GM23338 (cell line): ENCODE results near the gene AFAP1L2. TPM values are rescaled to one million over a fixed set of nuclear protein-coding genes. Genes with fewer than 3 reads are reported as not detected.

Experiments
- ATAC-seq: fragments of 200-7000 bp; cut with Tn5 transposase; 3 replicates; pipeline ENCODE4 v1.9.1; 2020
- DNase-seq: peaks from one replicate; pipeline ENCODE4 v3.0.0-alpha.2; 2015; ENCODE audit warnings: low spot score
- H2AFZ ChIP-seq: fragments of 200-600 bp; sonication (generic); 2 replicates; pipeline ENCODE4 v1.8.0; 2016; ENCODE audit warnings: antibody characterized with exemption, mild to moderate bottlenecking, moderate library complexity
- H3F3A ChIP-seq: fragments of 200-600 bp; sonication (generic); replicated peaks from 2 replicates; pipeline ENCODE4 v1.8.0; 2017; ENCODE audit warnings: antibody characterized with exemption, mixed run types, low read depth
- H3K27ac ChIP-seq: fragments of 200-600 bp; sonication (generic); 2 replicates; pipeline ENCODE4 v1.6.1; 2016; ENCODE audit warnings: low read depth
- H3K27me3 ChIP-seq: fragments of 200-600 bp; sonication (generic); 2 replicates; pipeline ENCODE4 v1.8.0; 2016; ENCODE audit warnings: mild to moderate bottlenecking, mixed run types, moderate library complexity; ENCODE audit not compliant: insufficient read depth
- H3K36me3 ChIP-seq: fragments of 200-600 bp; sonication (generic); 2 replicates; pipeline ENCODE4 v1.8.0; 2016; ENCODE audit warnings: mild to moderate bottlenecking; ENCODE audit not compliant: insufficient read depth
- H3K4me1 ChIP-seq: fragments of 200-600 bp; sonication (generic); 2 replicates; pipeline ENCODE4 v1.8.0; 2016; ENCODE audit warnings: mild to moderate bottlenecking, moderate library complexity; ENCODE audit not compliant: insufficient read depth
- H3K4me2 ChIP-seq: fragments of 200-600 bp; sonication (generic); 2 replicates; pipeline ENCODE4 v1.7.1; 2017; ENCODE audit warnings: mixed run types
- H3K4me3 ChIP-seq: fragments of 200-600 bp; sonication (generic); 2 replicates; pipeline ENCODE4 v1.6.1; 2016; ENCODE audit warnings: mixed run types
- H3K79me2 ChIP-seq: fragments of 200-600 bp; sonication (generic); replicated peaks from 2 replicates; pipeline ENCODE4 v1.8.0; 2017; ENCODE audit warnings: mild to moderate bottlenecking; ENCODE audit not compliant: insufficient read depth
- H3K9me2 ChIP-seq: fragments of 200-600 bp; sonication (generic); 2 replicates; pipeline ENCODE4 v1.8.0; 2017; ENCODE audit not compliant: insufficient read depth
- H4K20me1 ChIP-seq: fragments of 200-600 bp; sonication (generic); replicated peaks from 2 replicates; pipeline ENCODE4 v1.8.0; 2017; ENCODE audit warnings: mild to moderate bottlenecking; ENCODE audit not compliant: insufficient read depth
- H3K27ac Mint-ChIP-seq: 2 replicates; pipeline ENCODE4 v1.8.0; 2020; ENCODE audit warnings: inconsistent platforms, mild to moderate bottlenecking, moderate library complexity, mixed read lengths
- H3K27me3 Mint-ChIP-seq: 3 replicates; pipeline ENCODE4 v1.8.0; 2022; ENCODE audit warnings: low read depth, mild to moderate bottlenecking, moderate library complexity, mixed read lengths, inconsistent platforms; ENCODE audit not compliant: insufficient read depth, poor library complexity
- H3K36me3 Mint-ChIP-seq: 3 replicates; pipeline ENCODE4 v1.8.0; 2021; ENCODE audit warnings: low read depth, mild to moderate bottlenecking, inconsistent platforms, moderate library complexity, mixed read lengths
- H3K4me1 Mint-ChIP-seq: 3 replicates; pipeline ENCODE4 v1.8.0; 2020; ENCODE audit warnings: mild to moderate bottlenecking, inconsistent platforms, mixed read lengths
- H3K4me3 Mint-ChIP-seq: 3 replicates; pipeline ENCODE4 v1.8.0; 2021; ENCODE audit warnings: moderate library complexity, mild to moderate bottlenecking, inconsistent platforms, mixed read lengths
- H3K9me3 Mint-ChIP-seq: 3 replicates; pipeline ENCODE4 v1.8.0; 2020; ENCODE audit warnings: moderate library complexity, mild to moderate bottlenecking, inconsistent platforms, mixed read lengths
- EZH2 ChIP-seq: fragments of 200-600 bp; sonication (generic); IDR thresholded peaks from one replicate; pipeline ENCODE4 v1.8.0; 2017; ENCODE audit warnings: antibody characterized with exemption, mild to moderate bottlenecking, low read depth; ENCODE audit not compliant: unreplicated experiment
- EZH2phosphoT487 ChIP-seq: fragments of 200-600 bp; sonication (generic); IDR thresholded peaks from one replicate; pipeline ENCODE4 v1.8.1; 2018; ENCODE audit warnings: antibody characterized with exemption; ENCODE audit not compliant: unreplicated experiment
- NANOG ChIP-seq: IDR thresholded peaks from 2 replicates; pipeline ENCODE4 v1.6.1; 2016; ENCODE audit warnings: antibody characterized with exemption, borderline replicate concordance
- POLR2AphosphoS5 ChIP-seq: IDR thresholded peaks from 2 replicates; pipeline ENCODE4 v1.6.1; 2016; ENCODE audit warnings: antibody characterized with exemption, low read depth
- STAT1 ChIP-seq: IDR thresholded peaks from one replicate; pipeline ENCODE4 v1.6.1; 2016; ENCODE audit warnings: antibody characterized with exemption; ENCODE audit not compliant: unreplicated experiment
- ZNF331 ChIP-seq: fragments of 250-450 bp; sonication (Bioruptor Pico); IDR thresholded peaks from 2 replicates; pipeline ENCODE4 v1.5.0; 2020; ENCODE audit warnings: low read depth, mild to moderate bottlenecking, moderate library complexity
- polyA plus RNA-seq: library from polyadenylated mRNA; unstranded; fragments of >200 nt; fragmentation: Nextera tagmentation; extraction: Ambion mirVana; gene quantifications from 2 replicates; pipeline ENCODE4 v1.2.1, GENCODE V29; 2016
- total RNA-seq: library from RNA; depleted of rRNA; stranded (reverse); fragments of >200 nt; shearing (Covaris generic); gene quantifications from 2 replicates; pipeline ENCODE4 v1.2.3, GENCODE V29; 2014
- TF ChIP-seq, protein P1 (sequence below): fragments of 250-450 bp; sonication (Bioruptor Pico); IDR thresholded peaks from 2 replicates; pipeline ENCODE4 v1.5.0; 2020; ENCODE audit warnings: mild to moderate bottlenecking, moderate library complexity
- TF ChIP-seq, protein P2 (sequence below): IDR thresholded peaks from 2 replicates; pipeline ENCODE4 v1.6.1; 2016; ENCODE audit warnings: antibody characterized with exemption

The AFAP1L2 gene
- total and polyA plus RNA-seq, 2 experiments from 2014 or later = 2.3 to 6.5 TPM

DNA sequence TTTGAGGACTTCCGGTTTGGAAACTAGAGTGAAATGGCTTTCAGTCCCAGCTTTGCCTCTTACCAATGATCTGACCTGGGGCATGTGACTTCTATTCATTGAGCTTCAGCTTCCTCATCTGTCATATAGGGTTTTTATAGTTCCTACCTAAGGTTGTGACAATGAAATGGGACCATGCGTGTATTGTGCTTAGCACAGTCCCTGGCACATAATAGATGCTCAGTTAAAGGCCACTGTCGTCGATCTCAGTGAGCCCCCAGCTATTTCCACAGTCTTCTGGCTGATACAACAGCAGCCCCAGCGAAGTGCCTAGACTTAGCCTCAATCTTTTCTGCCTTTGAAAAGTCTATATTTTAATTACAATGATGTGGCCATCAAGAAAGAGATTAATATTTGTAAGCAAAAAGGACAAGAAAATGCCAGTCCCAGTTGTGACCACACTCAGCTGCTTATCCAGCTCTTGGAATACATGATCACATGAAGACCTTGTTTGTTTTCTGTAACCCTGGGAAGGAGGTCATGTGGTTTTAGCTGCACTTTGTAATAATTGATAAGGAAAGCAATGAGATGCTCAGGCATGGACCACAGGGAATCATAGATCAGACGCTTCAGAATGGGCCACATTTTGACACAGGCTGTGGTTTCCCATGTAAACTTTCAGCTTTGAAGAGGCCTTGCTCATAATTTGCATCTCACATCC lies 120.6 kb downstream of the AFAP1L2 start (continued):
- TF ChIP-seq, protein P1, sequence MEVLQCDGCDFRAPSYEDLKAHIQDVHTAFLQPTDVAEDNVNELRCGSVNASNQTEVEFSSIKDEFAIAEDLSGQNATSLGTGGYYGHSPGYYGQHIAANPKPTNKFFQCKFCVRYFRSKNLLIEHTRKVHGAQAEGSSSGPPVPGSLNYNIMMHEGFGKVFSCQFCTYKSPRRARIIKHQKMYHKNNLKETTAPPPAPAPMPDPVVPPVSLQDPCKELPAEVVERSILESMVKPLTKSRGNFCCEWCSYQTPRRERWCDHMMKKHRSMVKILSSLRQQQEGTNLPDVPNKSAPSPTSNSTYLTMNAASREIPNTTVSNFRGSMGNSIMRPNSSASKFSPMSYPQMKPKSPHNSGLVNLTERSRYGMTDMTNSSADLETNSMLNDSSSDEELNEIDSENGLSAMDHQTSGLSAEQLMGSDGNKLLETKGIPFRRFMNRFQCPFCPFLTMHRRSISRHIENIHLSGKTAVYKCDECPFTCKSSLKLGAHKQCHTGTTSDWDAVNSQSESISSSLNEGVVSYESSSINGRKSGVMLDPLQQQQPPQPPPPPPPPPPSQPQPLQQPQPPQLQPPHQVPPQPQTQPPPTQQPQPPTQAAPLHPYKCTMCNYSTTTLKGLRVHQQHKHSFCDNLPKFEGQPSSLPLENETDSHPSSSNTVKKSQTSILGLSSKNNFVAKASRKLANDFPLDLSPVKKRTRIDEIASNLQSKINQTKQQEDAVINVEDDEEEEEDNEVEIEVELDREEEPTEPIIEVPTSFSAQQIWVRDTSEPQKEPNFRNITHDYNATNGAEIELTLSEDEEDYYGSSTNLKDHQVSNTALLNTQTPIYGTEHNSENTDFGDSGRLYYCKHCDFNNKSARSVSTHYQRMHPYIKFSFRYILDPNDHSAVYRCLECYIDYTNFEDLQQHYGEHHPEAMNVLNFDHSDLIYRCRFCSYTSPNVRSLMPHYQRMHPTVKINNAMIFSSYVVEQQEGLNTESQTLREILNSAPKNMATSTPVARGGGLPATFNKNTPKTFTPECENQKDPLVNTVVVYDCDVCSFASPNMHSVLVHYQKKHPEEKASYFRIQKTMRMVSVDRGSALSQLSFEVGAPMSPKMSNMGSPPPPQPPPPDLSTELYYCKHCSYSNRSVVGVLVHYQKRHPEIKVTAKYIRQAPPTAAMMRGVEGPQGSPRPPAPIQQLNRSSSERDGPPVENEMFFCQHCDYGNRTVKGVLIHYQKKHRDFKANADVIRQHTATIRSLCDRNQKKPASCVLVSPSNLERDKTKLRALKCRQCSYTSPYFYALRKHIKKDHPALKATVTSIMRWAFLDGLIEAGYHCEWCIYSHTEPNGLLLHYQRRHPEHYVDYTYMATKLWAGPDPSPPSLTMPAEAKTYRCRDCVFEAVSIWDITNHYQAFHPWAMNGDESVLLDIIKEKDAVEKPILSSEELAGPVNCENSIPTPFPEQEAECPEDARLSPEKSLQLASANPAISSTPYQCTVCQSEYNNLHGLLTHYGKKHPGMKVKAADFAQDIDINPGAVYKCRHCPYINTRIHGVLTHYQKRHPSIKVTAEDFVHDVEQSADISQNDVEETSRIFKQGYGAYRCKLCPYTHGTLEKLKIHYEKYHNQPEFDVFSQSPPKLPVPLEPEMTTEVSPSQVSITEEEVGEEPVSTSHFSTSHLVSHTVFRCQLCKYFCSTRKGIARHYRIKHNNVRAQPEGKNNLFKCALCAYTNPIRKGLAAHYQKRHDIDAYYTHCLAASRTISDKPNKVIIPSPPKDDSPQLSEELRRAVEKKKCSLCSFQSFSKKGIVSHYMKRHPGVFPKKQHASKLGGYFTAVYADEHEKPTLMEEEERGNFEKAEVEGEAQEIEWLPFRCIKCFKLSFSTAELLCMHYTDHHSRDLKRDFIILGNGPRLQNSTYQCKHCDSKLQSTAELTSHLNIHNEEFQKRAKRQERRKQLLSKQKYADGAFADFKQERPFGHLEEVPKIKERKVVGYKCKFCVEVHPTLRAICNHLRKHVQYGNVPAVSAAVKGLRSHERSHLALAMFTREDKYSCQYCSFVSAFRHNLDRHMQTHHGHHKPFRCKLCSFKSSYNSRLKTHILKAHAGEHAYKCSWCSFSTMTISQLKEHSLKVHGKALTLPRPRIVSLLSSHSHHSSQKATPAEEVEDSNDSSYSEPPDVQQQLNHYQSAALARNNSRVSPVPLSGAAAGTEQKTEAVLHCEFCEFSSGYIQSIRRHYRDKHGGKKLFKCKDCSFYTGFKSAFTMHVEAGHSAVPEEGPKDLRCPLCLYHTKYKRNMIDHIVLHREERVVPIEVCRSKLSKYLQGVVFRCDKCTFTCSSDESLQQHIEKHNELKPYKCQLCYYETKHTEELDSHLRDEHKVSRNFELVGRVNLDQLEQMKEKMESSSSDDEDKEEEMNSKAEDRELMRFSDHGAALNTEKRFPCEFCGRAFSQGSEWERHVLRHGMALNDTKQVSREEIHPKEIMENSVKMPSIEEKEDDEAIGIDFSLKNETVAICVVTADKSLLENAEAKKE = no peak
- TF ChIP-seq, protein P2, sequence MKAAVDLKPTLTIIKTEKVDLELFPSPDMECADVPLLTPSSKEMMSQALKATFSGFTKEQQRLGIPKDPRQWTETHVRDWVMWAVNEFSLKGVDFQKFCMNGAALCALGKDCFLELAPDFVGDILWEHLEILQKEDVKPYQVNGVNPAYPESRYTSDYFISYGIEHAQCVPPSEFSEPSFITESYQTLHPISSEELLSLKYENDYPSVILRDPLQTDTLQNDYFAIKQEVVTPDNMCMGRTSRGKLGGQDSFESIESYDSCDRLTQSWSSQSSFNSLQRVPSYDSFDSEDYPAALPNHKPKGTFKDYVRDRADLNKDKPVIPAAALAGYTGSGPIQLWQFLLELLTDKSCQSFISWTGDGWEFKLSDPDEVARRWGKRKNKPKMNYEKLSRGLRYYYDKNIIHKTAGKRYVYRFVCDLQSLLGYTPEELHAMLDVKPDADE = no peak
- TF ChIP-seq NANOG (no peak), STAT1 (no peak), EZH2phosphoT487 (no peak), POLR2AphosphoS5 (no peak)

DNA sequence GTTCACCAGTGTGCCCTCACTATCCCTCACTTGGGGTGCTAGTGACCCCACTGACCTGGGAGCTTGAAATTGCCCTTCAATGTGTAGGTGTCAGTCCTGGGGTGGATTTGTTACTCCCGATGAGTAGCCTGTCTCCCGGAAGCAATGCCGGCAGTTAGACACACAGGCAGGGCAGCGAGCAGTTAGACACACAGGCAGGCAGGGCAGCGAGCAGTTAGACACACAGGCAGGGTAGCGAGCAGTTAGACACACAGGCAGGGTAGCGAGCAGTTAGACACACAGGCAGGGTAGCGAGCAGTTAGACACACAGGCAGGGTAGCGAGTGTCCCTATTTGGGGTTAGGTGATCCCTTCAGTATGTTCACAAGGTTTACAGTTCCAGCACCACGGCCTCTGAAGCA lies 121.2 kb downstream of the AFAP1L2 start:
- H3K79me2 ChIP-seq = no peaks in the 10 kb centered on the region
- Mint-ChIP-seq H3K9me3 (no peaks in the 10 kb centered on the region), H3K4me3 (no peak overlapping the region), H3K4me1 (no peaks in the 10 kb centered on the region), H3K27ac (no peak overlapping the region), H3K27me3 (peaks cover 3% of the 10 kb centered on the region), H3K36me3 (no peaks in the 10 kb centered on the region)
- H3K9me2 ChIP-seq = no peaks in the 10 kb centered on the region
- ATAC-seq (no peak), DNase-seq (no peak)
- H2AFZ ChIP-seq = no peak overlapping the region
- H4K20me1 ChIP-seq = no peaks in the 10 kb centered on the region
- H3K4me1 ChIP-seq = no peaks in the 10 kb centered on the region
- H3F3A ChIP-seq = no peaks in the 10 kb centered on the region
- no peak overlapping the region for H3K4me3 ChIP-seq
- no peak overlapping the region for H3K27ac ChIP-seq
- H3K27me3 ChIP-seq = no peaks in the 10 kb centered on the region
- H3K4me2 ChIP-seq = no peak overlapping the region
- H3K36me3 ChIP-seq = no peaks in the 10 kb centered on the region
- no peak for TF ChIP-seq EZH2
- TF ChIP-seq ZNF331 = no peak
- TF ChIP-seq POLR2AphosphoS5 = no peak
- no peak for TF ChIP-seq EZH2phosphoT487
- TF ChIP-seq STAT1 = no peak
- TF ChIP-seq, protein P1 = no peak
